Right lung (tissue), 5 donors: ENCODE results near the gene EOMES. TPM values are rescaled to one million over a fixed set of nuclear protein-coding genes. Genes with fewer than 3 reads are reported as not detected.

Experiments
- DNase-seq, 2 donors: peaks; one replicate each; pipeline ENCODE4 v3.0.0-alpha.2; 2013
- polyA plus RNA-seq, 5 donors: library from polyadenylated mRNA; unstranded; fragments of 120-200 nt; gene quantifications; one replicate each; pipeline versions ENCODE4 v1.2.1 to v1.2.3, GENCODE V29; 2013; ENCODE audit warnings: inconsistent platforms in 1 of 5, low replicate concordance in 1 of 5; ENCODE audit not compliant: insufficient read length in 5 of 5, insufficient read depth in 1 of 5

EOMES gene
- polyA plus RNA-seq, 5 donors: 0.28 to 1.1 (median 0.66) TPM

GRCh38 chr3:27720899-27721716, 1.0 kb downstream of the EOMES start:
- DNase-seq: no peak

- DNase-seq: no peak
Measured at GRCh38 chr3:27719314-27720003, 2.7 kb downstream of the EOMES start.

- no peak for DNase-seq
Measured at GRCh38 chr3:27718459-27718858, 3.7 kb downstream of the EOMES start.

GRCh38 chr3:27717200-27717852, 4.8 kb downstream of the EOMES start:
- no peak for DNase-seq

GRCh38 chr3:27716309-27716708, 5.8 kb downstream of the EOMES start:
- DNase-seq: no peak

- DNase-seq: no peak
Measured at GRCh38 chr3:27715863-27716262, 6.3 kb downstream of the EOMES start.

GRCh38 chr3:27715454-27715806, 6.7 kb downstream of the EOMES start:
- no peak for DNase-seq

GRCh38 chr3:27714692-27715453, 7.2 kb downstream of the EOMES start:
- no peak for DNase-seq

GRCh38 chr3:27714146-27714526, 8.0 kb downstream of the EOMES start:
- no peak for DNase-seq

GRCh38 chr3:27713435-27714145, 8.5 kb downstream of the EOMES start:
- DNase-seq: no peak

- no peak for DNase-seq
Measured at GRCh38 chr3:27713078-27713423, 9.1 kb downstream of the EOMES start.

- peak; percentile 71 for DNase-seq
Measured at GRCh38 chr3:27712136-27713077, 9.7 kb downstream of the EOMES start.

GRCh38 chr3:27708250-27708649, 13.9 kb downstream of the EOMES start:
- no peak for DNase-seq

GRCh38 chr3:27699067-27699466, 23.1 kb downstream of the EOMES start:
- no peak for DNase-seq

- DNase-seq: no peak
Measured at GRCh38 chr3:27696906-27697305, 25.2 kb downstream of the EOMES start.

GRCh38 chr3:27695636-27696035, 26.5 kb downstream of the EOMES start:
- DNase-seq: no peak

GRCh38 chr3:27688053-27688452, 34.1 kb downstream of the EOMES start:
- DNase-seq: no peak

- no peak for DNase-seq
Measured at GRCh38 chr3:27686642-27687041, 35.5 kb downstream of the EOMES start.

- no peak for DNase-seq
Measured at GRCh38 chr3:27685474-27685873, 36.6 kb downstream of the EOMES start.

GRCh38 chr3:27684302-27684701, 37.8 kb downstream of the EOMES start:
- DNase-seq: no peak
